ENCODE results near the gene IL12RB2.

The IL12RB2 gene

GRCh38 chr1:67347688-67348472, 40.2 kb downstream of the IL12RB2 start:
- Histone ChIP-seq H3K9me3 (no peaks in the 10 kb centered on the region), H3K4me1 (no peaks in the 10 kb centered on the region), H3K36me3 (no peaks in the 10 kb centered on the region), H3K27me3 (no peaks in the 10 kb centered on the region), H3K4me3 (ENCODE audit: low read depth, low read length) (no peak overlapping the region)
- TF ChIP-seq CTCF (IDR thresholded peaks at IDR 0.05; ENCODE audit: low read depth, low read length) = peak; percentile 69
- DNase-seq = peak; percentile 16

GRCh38 chr1:67348586-67349252, 41.0 kb downstream of the IL12RB2 start:
- DNase-seq = no peak
- no peaks in the 10 kb centered on the region for H3K4me1 ChIP-seq
- H3K36me3 ChIP-seq = no peaks in the 10 kb centered on the region
- H3K9me3 ChIP-seq = no peaks in the 10 kb centered on the region
- TF ChIP-seq CTCF (IDR thresholded peaks at IDR 0.05; ENCODE audit: low read depth, low read length) = no peak
- H3K27me3 ChIP-seq = no peaks in the 10 kb centered on the region
- H3K4me3 ChIP-seq (ENCODE audit: low read depth, low read length) = no peak overlapping the region

- Histone ChIP-seq H3K4me1 (no peaks in the 10 kb centered on the region), H3K27me3 (no peaks in the 10 kb centered on the region), H3K9me3 (no peaks in the 10 kb centered on the region), H3K36me3 (no peaks in the 10 kb centered on the region), H3K4me3 (ENCODE audit: low read depth, low read length) (no peak overlapping the region)
- no peak for TF ChIP-seq CTCF (IDR thresholded peaks at IDR 0.05; ENCODE audit: low read depth, low read length)
- DNase-seq = no peak
Observed at GRCh38 chr1:67350783-67351182, 43.1 kb downstream of the IL12RB2 start.

- H3K4me3 ChIP-seq (ENCODE audit: low read depth, low read length) = no peak overlapping the region
- H3K4me1 ChIP-seq = no peaks in the 10 kb centered on the region
- H3K27me3 ChIP-seq = no peaks in the 10 kb centered on the region
- TF ChIP-seq CTCF (IDR thresholded peaks at IDR 0.05; ENCODE audit: low read depth, low read length) = no peak
- no peaks in the 10 kb centered on the region for H3K36me3 ChIP-seq
- no peaks in the 10 kb centered on the region for H3K9me3 ChIP-seq
- DNase-seq = no peak
Observed at GRCh38 chr1:67352211-67352610, 44.5 kb downstream of the IL12RB2 start.

GRCh38 chr1:67355745-67356424, 48.2 kb downstream of the IL12RB2 start:
- Histone ChIP-seq H3K4me1 (no peaks in the 10 kb centered on the region), H3K4me3 (ENCODE audit: low read depth, low read length) (no peak overlapping the region), H3K9me3 (no peaks in the 10 kb centered on the region), H3K36me3 (no peaks in the 10 kb centered on the region), H3K27me3 (no peaks in the 10 kb centered on the region)
- DNase-seq = peak; percentile 12
- no peak for TF ChIP-seq CTCF (IDR thresholded peaks at IDR 0.05; ENCODE audit: low read depth, low read length)

Measured in BE2C (cell line).